B cell (primary cell): Measurements from ENCODE around the gene MRPS34. TPM values are rescaled to one million over a fixed set of nuclear protein-coding genes. Genes with fewer than 3 reads are reported as not detected.

Source experiments
- ATAC-seq: fragments of 200-7000 bp; cut with Tn5 transposase; one replicate; pipeline ENCODE4 v1.10.0; 2021; ENCODE audit warnings: low read depth, mild to moderate bottlenecking, moderate number of reproducible peaks, moderate library complexity
- CTCF ChIA-PET: fragments of 350-600 bp; sonication (Branson Sonifier 250); formaldehyde crosslinking; loops from one replicate; lab custom pipeline; 2021; ENCODE audit warnings: antibody characterized with exemption, inconsistent platforms; lab: Charles Lee
- POLR2A ChIA-PET: fragments of 350-600 bp; sonication (Branson Sonifier 250); formaldehyde crosslinking; loops from one replicate; lab custom pipeline; 2021; ENCODE audit warnings: antibody characterized with exemption; lab: Charles Lee
- DNase-seq: peaks from one replicate; pipeline ENCODE4 v3.0.0; 2013
- H2AFZ ChIP-seq: 2 replicates; pipeline ENCODE4 v1.6.1; 2012; ENCODE audit warnings: mild to moderate bottlenecking, low read depth, low read length; ENCODE audit not compliant: insufficient read depth, poor library complexity, severe bottlenecking
- H3K27ac ChIP-seq, 2 donors: 1 replicate in 1 of 2; 2 replicates in 1 of 2; pipeline ENCODE4 v1.5.1; 2012 to 2013; ENCODE audit warnings: low read length in 2 of 2, mild to moderate bottlenecking in 2 of 2, moderate library complexity in 1 of 2
- H3K27me3 ChIP-seq, 4 experiments: fragments of 200-600 bp in 1 of 4; sonication (generic) in 1 of 4; replicated peaks in 1 of 4; 1 replicate in 2 of 4; 2 replicates in 2 of 4; pipeline versions ENCODE4 v1.6.1 to v1.7.0; 2013 to 2016; ENCODE audit warnings: low read length in 3 of 4, mild to moderate bottlenecking in 2 of 4, mixed read lengths in 1 of 4, moderate library complexity in 1 of 4; ENCODE audit not compliant: insufficient read depth in 4 of 4, control insufficient read depth in 3 of 4; ENCODE audit errors: control extremely low read depth in 1 of 4
- H3K36me3 ChIP-seq, 2 experiments: replicated peaks in 1 of 2; 1 replicate in 1 of 2; 2 replicates in 1 of 2; pipeline versions ENCODE4 v1.6.1 to v1.7.1; 2013; ENCODE audit warnings: low read length in 1 of 2; ENCODE audit not compliant: insufficient read depth in 2 of 2, control insufficient read depth in 1 of 2; ENCODE audit errors: control extremely low read depth in 1 of 2, extremely low read depth in 1 of 2
- H3K4me1 ChIP-seq, 2 donors: fragments of 200-600 bp in 1 of 2; sonication (generic) in 1 of 2; 1 replicate in 1 of 2; 2 replicates in 1 of 2; pipeline versions ENCODE4 v1.5.1 to v1.6.1; 2013 to 2017; ENCODE audit warnings: low read length in 2 of 2; ENCODE audit not compliant: control insufficient read depth in 2 of 2, insufficient read depth in 2 of 2
- H3K4me2 ChIP-seq: replicated peaks from 2 replicates; pipeline ENCODE3; 2012; ENCODE audit warnings: mild to moderate bottlenecking, low read depth, low read length; ENCODE audit not compliant: poor library complexity, severe bottlenecking
- H3K4me3 ChIP-seq, 5 experiments: fragments of 200-600 bp in 1 of 5; sonication (generic) in 1 of 5; 1 replicate in 3 of 5; 2 replicates in 2 of 5; pipeline versions ENCODE4 v1.5.1 to v1.7.0; 2011 to 2016; ENCODE audit warnings: low read length in 4 of 5, mild to moderate bottlenecking in 4 of 5, low read depth in 2 of 5, control low read depth in 1 of 5, moderate library complexity in 1 of 5; ENCODE audit not compliant: insufficient read depth in 1 of 5; ENCODE audit errors: control extremely low read depth in 1 of 5, extremely low read depth in 1 of 5
- H3K79me2 ChIP-seq: fragments of 200-600 bp; sonication (generic); one replicate; pipeline ENCODE4 v1.6.0; 2016; ENCODE audit warnings: low read length; ENCODE audit not compliant: control insufficient read depth, insufficient read depth
- H3K9ac ChIP-seq: fragments of 200-600 bp; sonication (generic); 2 replicates; pipeline ENCODE4 v1.6.1; 2017; ENCODE audit warnings: mild to moderate bottlenecking, low read length, moderate library complexity
- H3K9me3 ChIP-seq, 3 donors: one replicate each; pipeline versions ENCODE4 v1.6.1 to v1.7.1; 2013; ENCODE audit warnings: low read length in 2 of 3; ENCODE audit not compliant: control insufficient read depth in 2 of 3, insufficient read depth in 1 of 3; ENCODE audit errors: control extremely low read depth in 1 of 3
- H4K20me1 ChIP-seq: 2 replicates; pipeline ENCODE4 v1.6.0; 2012; ENCODE audit warnings: mild to moderate bottlenecking, low read length; ENCODE audit not compliant: insufficient read depth, control insufficient read depth, poor library complexity, severe bottlenecking
- H3K27ac Mint-ChIP-seq: one replicate; pipeline ENCODE4 v1.8.0; 2021; ENCODE audit warnings: mixed read lengths
- H3K27me3 Mint-ChIP-seq: one replicate; pipeline ENCODE4 v1.8.0; 2021; ENCODE audit warnings: mixed read lengths
- H3K4me1 Mint-ChIP-seq: one replicate; pipeline ENCODE4 v1.8.0; 2021; ENCODE audit warnings: mixed read lengths
- H3K4me3 Mint-ChIP-seq: one replicate; pipeline ENCODE4 v1.8.0; 2021; ENCODE audit warnings: mixed read lengths
- H3K9me3 Mint-ChIP-seq: one replicate; pipeline ENCODE4 v1.8.0; 2022; ENCODE audit warnings: mixed read lengths; ENCODE audit not compliant: insufficient read depth
- CTCF ChIP-seq: fragments of 200-600 bp; IDR thresholded peaks from one replicate; pipeline ENCODE4 v1.8.0; 2022; ENCODE audit warnings: antibody characterized with exemption, mild to moderate bottlenecking
- EZH2 ChIP-seq: IDR thresholded peaks from 2 replicates; pipeline ENCODE4 v1.6.1; 2012; ENCODE audit warnings: borderline replicate concordance, low read depth, mild to moderate bottlenecking, moderate library complexity, low read length; ENCODE audit not compliant: insufficient read depth, poor library complexity, severe bottlenecking
- WGBS: methylation state at CpG from one replicate; pipeline ENCODE4 v1.1.5; 2013; ENCODE audit warnings: missing lambda C conversion rate; ENCODE audit not compliant: insufficient coverage; 5-methylcytosine and 5-hydroxymethylcytosine counted together
- intact Hi-C: fragments of 100-400 bp; cut with micrococcal nuclease; formaldehyde crosslinking; loops from one replicate; pipeline ENCODE4 v1.10.0; 2022
- polyA minus RNA-seq: library from RNA; depleted of rRNA, polyadenylated mRNA; stranded (reverse); fragments of >200 nt; gene quantifications from 2 replicates; pipeline ENCODE4 v1.2.3, GENCODE V29; 2012
- polyA plus RNA-seq: library from polyadenylated mRNA; depleted of rRNA; stranded (reverse); fragments of >200 nt; gene quantifications from 2 replicates; pipeline ENCODE4 v1.2.3, GENCODE V29; 2012
- total RNA-seq, 2 donors: library from RNA; stranded (reverse); fragments of 120-200 nt in 1 of 2; gene quantifications; 1 replicate in 1 of 2; 2 replicates in 1 of 2; pipeline versions ENCODE4 v1.2.3 to v1.2.4, GENCODE V29; 2013 to 2022

MRPS34 gene
- total RNA-seq (44.6 and 54.5 TPM in 2 replicates), polyA plus RNA-seq (34.4 and 55.2 TPM in 2 replicates), polyA minus RNA-seq (72.8 and 74.8 TPM in 2 replicates)
- 49.9 TPM for total RNA-seq (2013)

GRCh38 chr16:1772908-1773702 is at the start of gene MRPS34:
TSS of gene MRPS34 (minus strand) at chr16:1773134. CDS start at chr16:1773119, 15 bp downstream.
- POLR2A ChIA-PET, result interaction anchor here (0.6 to 4.4 kb wide), 7 partner anchors 10 to 1275 kb away, joined by 3 to 27 read pairs (median 3); partner anchors contain the start of genes NUBP2 and SPSB3
- H3K4me3 ChIP-seq, result peak within 1 kb of the TSS; percentile 53 to 87 (median 82)

More at GRCh38 chr16:1772908-1773702, at the start of gene MRPS34:
- Mint-ChIP-seq H3K9me3 (no peaks in the 10 kb centered on the region), H3K27ac (peak within 1 kb of the TSS; percentile 97), H3K27me3 (no peaks in the 10 kb centered on the region), H3K4me3 (peak within 1 kb of the TSS; percentile 95), H3K4me1 (peaks cover 27% of the 10 kb centered on the region)
- Histone ChIP-seq H3K27ac (peak within 1 kb of the TSS; percentile 38 to 90), H3K9ac (peak within 1 kb of the TSS; percentile 84), H3K79me2 (peaks cover 31% of the 10 kb centered on the region), H3K36me3 (peaks cover 0 to 28% of the 10 kb centered on the region in 2 experiments), H2AFZ (peak within 1 kb of the TSS; percentile 81), H3K4me1 (peaks cover 22 to 41% of the 10 kb centered on the region in 2 donors), H4K20me1 (peaks cover 60% of the 10 kb centered on the region), H3K9me3 (no peaks in the 10 kb centered on the region), H3K27me3 (no peaks in the 10 kb centered on the region), H3K4me2 (peak within 1 kb of the TSS; percentile 99)
- ATAC-seq (peak; percentile 61), DNase-seq (peak; percentile 89)
- TF ChIP-seq EZH2, result no peak
- peak; percentile 88 for TF ChIP-seq CTCF
- under 1% methylated on average over 108 of the region's 108 CpGs for WGBS
- intact Hi-C loops, result loop anchor here (1.0 to 5.0 kb wide), 5 partner anchors 9 to 361 kb away; partner anchors contain the start of genes FAHD1, HAGH, MAPK8IP3 and NUBP2
- CTCF ChIA-PET, result interaction anchor here (1.2 to 3.2 kb wide), 3 partner anchors 8 to 67 kb away, joined by 4 to 15 read pairs (median 8); partner anchors contain the start of genes MAPK8IP3, NUBP2 and SPSB3
